Heart left ventricle (tissue), 16 donors: Measurements from ENCODE around the gene LEPR. TPM values are rescaled to one million over a fixed set of nuclear protein-coding genes. Genes with fewer than 3 reads are reported as not detected.

Experiments used
- ATAC-seq, 4 donors: fragments of 200-7000 bp; cut with Tn5 transposase; one replicate each; pipeline ENCODE4 v1.9.1; 2020 to 2022; ENCODE audit warnings: moderate library complexity in 4 of 4, mild to moderate bottlenecking in 3 of 4, moderate number of reproducible peaks in 1 of 4
- DNase-seq, 5 donors: peaks; one replicate each; pipeline ENCODE4 v3.0.0-alpha.2; 2020
- H3K27ac ChIP-seq, 12 donors: fragments of 200-600 bp; sonication (generic) in 4 of 12; one replicate each; pipeline versions ENCODE4 v1.5.0 to v1.8.0; 2016 to 2022; ENCODE audit warnings: mild to moderate bottlenecking in 2 of 12
- H3K27me3 ChIP-seq, 9 donors: fragments of 200-600 bp; sonication (generic) in 2 of 9; one replicate each; pipeline versions ENCODE4 v1.5.1 to v1.8.0; 2016 to 2022; ENCODE audit warnings: mild to moderate bottlenecking in 3 of 9
- H3K36me3 ChIP-seq, 9 donors: fragments of 200-600 bp; sonication (generic) in 2 of 9; one replicate each; pipeline versions ENCODE4 v1.5.0 to v1.8.0; 2018 to 2022; ENCODE audit warnings: mild to moderate bottlenecking in 2 of 9
- H3K4me1 ChIP-seq, 12 donors: fragments of 200-600 bp; sonication (generic) in 4 of 12; one replicate each; pipeline versions ENCODE4 v1.5.0 to v1.8.0; 2016 to 2022; ENCODE audit warnings: mild to moderate bottlenecking in 3 of 12
- H3K4me3 ChIP-seq, 12 donors: fragments of 200-600 bp; sonication (generic) in 4 of 12; one replicate each; pipeline versions ENCODE4 v1.5.0 to v1.8.0; 2017 to 2022; ENCODE audit warnings: mild to moderate bottlenecking in 9 of 12, moderate library complexity in 4 of 12
- H3K9me3 ChIP-seq, 12 donors: fragments of 200-600 bp; sonication (generic) in 4 of 12; one replicate each; pipeline versions ENCODE4 v1.5.0 to v1.8.0; 2016 to 2022; ENCODE audit warnings: mild to moderate bottlenecking in 1 of 12
- CTCF ChIP-seq, 12 donors: fragments of 200-600 bp; sonication (generic) in 4 of 12; IDR thresholded peaks; one replicate each; pipeline versions ENCODE4 v1.5.0 to v1.8.0; 2018 to 2022; ENCODE audit warnings: antibody characterized with exemption in 12 of 12, mild to moderate bottlenecking in 5 of 12
- POLR2A ChIP-seq, 2 donors: fragments of 450-650 bp; IDR thresholded peaks; one replicate each; pipeline ENCODE4 v1.6.1; 2017; ENCODE audit warnings: antibody characterized with exemption in 2 of 2, mild to moderate bottlenecking in 2 of 2, moderate library complexity in 2 of 2
- WGBS, 4 donors: extraction: QIAGEN DNeasy Blood & Tissue Kit in 2 of 4; methylation state at CpG; one replicate each; pipeline versions ENCODE4 v1.1.5 to v1.1.7; 2013 to 2018; 5-methylcytosine and 5-hydroxymethylcytosine counted together
- intact Hi-C, 10 donors: fragments of 100-400 bp; cut with DNase I; formaldehyde crosslinking; loops; one replicate each; pipeline versions ENCODE4 v1.11.1 to v1.14.2; 2022
- polyA plus RNA-seq, 2 donors: library from polyadenylated mRNA; stranded (reverse); fragments of 200-250 nt; gene quantifications; one replicate each; pipeline ENCODE4 v1.2.3, GENCODE V29; 2013
- total RNA-seq, 9 donors: library from RNA; depleted of rRNA in 2 of 9; stranded (reverse); fragments of >200 nt in 2 of 9; fragmentation: NEBNext Ultra II Directional in 3 of 9; extraction: Animal tissue kit (Norgen Biotek cat#: 25700) in 3 of 9; gene quantifications; one replicate each; pipeline versions ENCODE4 v1.1.0 to v1.2.4, GENCODE V29; 2016 to 2023
- donor health status: ischemic (EF 13 %, LVEDD 7.1; RV severe dilation, severe dysfunction).
- donor health status: healthy with polysubstance abuse.
- donor health status: DM: no; HTN: yes; CAD: no.
- donor health status: DM: no; HTN: no; CAD: no.
- donor health status: ischemic (EF 25% LVEDD 6.9; RV normal size, moderate dysfunction).
- donor health status: ischemic (EF 25% LVEDD 5.7; RV mildly dilated, moderate dysfunction).
- donor health status: healthy.
- donor health status: DM: yes; HTN: yes; CAD: no.
- donor health status: ischemic (EF 35%, LVEDD 5.7; RV mildly dilated, moderate dysfunction).
- donor health status: nonischemic (EF 11% LVEDD 7.7; RV severe dilation, severe dysfunction).
- donor health status: DM: yes; HTN: yes; CAD: no.
- donor health status: PGD.
- donor health status: ischemic (EF 29% LVEDD 5.4; RV normal size, mild dysfunction).
- donor health status: nonischemic (EF 23%, LVEDD 6.1; RV moderate dilation, normal function).

The LEPR gene
- total and polyA plus RNA-seq, 11 donors = 1.5 to 11.6 (median 5.0) TPM

- H3K36me3 ChIP-seq = peaks cover 0 to 25% (median 0%) of the 10 kb centered on the region in 9 donors
- TF ChIP-seq POLR2A (IDR thresholded peaks at IDR 0.05) (no peak), CTCF (IDR thresholded peaks at IDR 0.05) (no peak)
- WGBS, 4 donors = 87 to 93% (median 92%) methylated on average over 2 of the region's 2 CpGs
Measured at GRCh38 chr1:65387821-65388220, 32.6 kb upstream of the LEPR start.

GRCh38 chr1:65388908-65389695 is 31.4 kb upstream of the LEPR start:
- no peak for TF ChIP-seq POLR2A (IDR thresholded peaks at IDR 0.05)
- no peak for TF ChIP-seq CTCF (IDR thresholded peaks at IDR 0.05)
- no peak for DNase-seq

More at GRCh38 chr1:65387821-65388220, 32.6 kb upstream of the LEPR start:
- Histone ChIP-seq H3K4me1 (no peaks in the 10 kb centered on the region), H3K9me3 (no peaks in the 10 kb centered on the region), H3K4me3 (no peak overlapping the region), H3K27me3 (no peaks in the 10 kb centered on the region), H3K27ac (no peak overlapping the region)
- DNase-seq (no peak), ATAC-seq (no peak)
- intact Hi-C loops = no loop called here

GRCh38 chr1:65392497-65392896 is 28.0 kb upstream of the LEPR start:
- WGBS, 4 donors = 97 to 99% (median 98%) methylated on average over 6 to 7 of the region's 7 CpGs
- Histone ChIP-seq H3K4me3 (no peak overlapping the region), H3K9me3 (no peaks in the 10 kb centered on the region), H3K27me3 (no peaks in the 10 kb centered on the region), H3K36me3 (peaks cover 0 to 38% (median 0%) of the 10 kb centered on the region in 9 donors), H3K27ac (no peak overlapping the region), H3K4me1 (no peaks in the 10 kb centered on the region)
- intact Hi-C loops = no loop called here
- ATAC-seq = no peak
- DNase-seq = no peak
- TF ChIP-seq CTCF (IDR thresholded peaks at IDR 0.05) = no peak
- TF ChIP-seq POLR2A (IDR thresholded peaks at IDR 0.05) = no peak

More at GRCh38 chr1:65388908-65389695, 31.4 kb upstream of the LEPR start:
- Histone ChIP-seq H3K27me3 (no peaks in the 10 kb centered on the region), H3K9me3 (no peaks in the 10 kb centered on the region), H3K27ac (no peak overlapping the region), H3K36me3 (peaks cover 0 to 27% (median 0%) of the 10 kb centered on the region in 9 donors), H3K4me3 (no peak overlapping the region), H3K4me1 (no peaks in the 10 kb centered on the region)
- intact Hi-C loops = no loop called here
- ATAC-seq = no peak
- 87 to 96% (median 91%) methylated on average over 3 of the region's 3 CpGs for WGBS, 4 donors

GRCh38 chr1:65393347-65393746 is 27.1 kb upstream of the LEPR start:
- Histone ChIP-seq H3K27me3 (no peaks in the 10 kb centered on the region), H3K9me3 (no peaks in the 10 kb centered on the region), H3K27ac (no peak overlapping the region), H3K36me3 (peaks cover 0 to 34% (median 0%) of the 10 kb centered on the region in 9 donors), H3K4me1 (no peaks in the 10 kb centered on the region), H3K4me3 (no peak overlapping the region)
- 90 to 95% (median 94%) methylated on average over 2 of the region's 2 CpGs for WGBS, 4 donors
- ATAC-seq = no peak
- intact Hi-C loops = no loop called here
- no peak for DNase-seq
- TF ChIP-seq POLR2A (IDR thresholded peaks at IDR 0.05) (no peak), CTCF (IDR thresholded peaks at IDR 0.05) (no peak)
